Stimulated activated CD4-positive, alpha-beta T cell treated with anti-CD3 and anti-CD28 coated beads, Interleukin-4, amount 100 ng/mL, for 1 hour (primary cell): ENCODE results near the gene RGS14.

ENCODE experiments used
- DNase-seq: peaks from one replicate; pipeline ENCODE4 v3.0.0-alpha.2; 2020

The RGS14 gene

GRCh38 chr5:177384134-177384533, 26.4 kb downstream of the RGS14 start, which contains the start of gene SLC34A1:
Gene SLC34A1 (plus strand): TSS chr5:177384434. CDS start chr5:177385742, 1,308 bp downstream.
- DNase-seq, result no peak

- no peak for DNase-seq
These were observed 28.0 kb downstream of the RGS14 start for GRCh38 chr5:177385720-177386119.

- no peak for DNase-seq
These were observed 28.8 kb downstream of the RGS14 start for GRCh38 chr5:177386542-177386941.

GRCh38 chr5:177387405-177387804, 29.7 kb downstream of the RGS14 start:
- DNase-seq, result no peak

- no peak for DNase-seq
These were observed 30.9 kb downstream of the RGS14 start for GRCh38 chr5:177388521-177389052.

- DNase-seq, result peak; percentile 39
These were observed 31.8 kb downstream of the RGS14 start for GRCh38 chr5:177389241-177390169.

- DNase-seq, result peak; percentile 83
These were observed 32.9 kb downstream of the RGS14 start for GRCh38 chr5:177390363-177391300.

GRCh38 chr5:177392765-177393164, 35.0 kb downstream of the RGS14 start:
- no peak for DNase-seq

- no peak for DNase-seq
These were observed 35.6 kb downstream of the RGS14 start for GRCh38 chr5:177393206-177393765.

- no peak for DNase-seq
These were observed 36.3 kb downstream of the RGS14 start for GRCh38 chr5:177393990-177394389.

GRCh38 chr5:177396078-177396477, 38.4 kb downstream of the RGS14 start:
- no peak for DNase-seq

- no peak for DNase-seq
These were observed 39.1 kb downstream of the RGS14 start for GRCh38 chr5:177396807-177397206.

GRCh38 chr5:177397875-177398390, 40.2 kb downstream of the RGS14 start:
- no peak for DNase-seq

- no peak for DNase-seq
These were observed 42.5 kb downstream of the RGS14 start, which contains the start of gene PFN3 for GRCh38 chr5:177399997-177400868. Gene PFN3 (minus strand): TSS chr5:177400661. CDS start chr5:177400576, 85 bp downstream.

GRCh38 chr5:177402271-177403043, 44.7 kb downstream of the RGS14 start:
- DNase-seq, result peak; percentile 73

GRCh38 chr5:177403102-177403791, 45.5 kb downstream of the RGS14 start:
- DNase-seq, result peak; percentile 51

GRCh38 chr5:177403792-177404640, 46.3 kb downstream of the RGS14 start:
- DNase-seq, result peak; percentile 85

- DNase-seq, result no peak
These were observed 47.0 kb downstream of the RGS14 start for GRCh38 chr5:177404641-177405179.

GRCh38 chr5:177405312-177405711, 47.6 kb downstream of the RGS14 start:
- DNase-seq, result no peak
